ENCODE results near the gene PSEN1. TPM values are rescaled to one million over a fixed set of nuclear protein-coding genes. Genes with fewer than 3 reads are reported as not detected.
"Not testable (repeated sequence)": the region's sequence is repeated elsewhere in the genome, so short reads cannot be mapped to it uniquely, and the experiment has no call there.

PSEN1 gene
- polyA plus RNA-seq, 1 donor from 2014 or later: 35.3 TPM

DNA sequence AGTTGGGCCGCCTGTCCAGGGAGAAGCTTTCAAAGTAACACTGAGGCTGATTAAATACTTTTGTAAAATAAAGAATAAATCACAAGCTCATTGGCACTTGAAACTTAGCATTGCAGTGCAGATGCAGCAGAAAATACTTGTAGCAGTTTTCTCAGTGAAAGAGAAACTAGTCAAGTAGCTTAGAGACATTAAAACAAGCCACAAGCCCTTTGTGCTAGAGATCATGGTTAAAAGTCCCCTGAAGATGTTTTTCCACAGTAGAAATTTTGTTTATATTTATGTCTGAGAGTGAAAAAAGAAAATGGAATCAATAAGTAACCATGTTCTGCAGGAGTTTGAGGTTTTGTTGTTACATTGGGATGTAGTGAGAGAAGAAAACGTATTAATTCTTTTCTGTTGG lies 5.9 kb downstream of the PSEN1 start:
- H3K9me3 Mint-ChIP-seq: no peaks in the 10 kb centered on the region
- peak overlapping the region in 1 of 4 donors; percentile 72 for H3K4me3 Mint-ChIP-seq
- no peaks in the 10 kb centered on the region for H3K27me3 Mint-ChIP-seq
- peaks cover 22 to 35% (median 30%) of the 10 kb centered on the region in 3 donors for H3K4me1 Mint-ChIP-seq
- H3K27ac Mint-ChIP-seq: peak overlapping the region in 2 of 3 donors; percentile 36 to 71
- H3K36me3 Mint-ChIP-seq: peaks cover 1% of the 10 kb centered on the region

DNA sequence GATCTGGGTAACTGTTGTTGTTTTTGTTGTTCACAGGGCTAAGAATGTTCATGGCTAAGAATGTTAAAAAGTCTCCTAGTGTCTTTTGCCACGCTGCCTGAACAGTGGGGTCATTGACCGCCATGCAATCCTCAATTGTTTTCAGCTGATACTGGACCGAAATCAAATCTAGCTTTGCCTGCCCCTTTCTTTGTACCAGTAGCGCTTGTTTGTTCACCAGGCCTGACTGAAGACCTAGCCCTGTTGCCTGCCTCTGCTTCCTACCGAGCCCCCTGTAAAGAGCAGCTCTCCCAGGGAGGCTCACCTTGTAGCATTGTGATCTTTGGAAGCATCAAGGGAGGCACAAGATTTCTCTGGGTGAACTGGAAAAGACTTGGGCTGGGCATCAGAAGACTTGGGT lies 6.7 kb downstream of the PSEN1 start:
- Mint-ChIP-seq H3K4me3 (peak overlapping the region in 1 of 4 donors; percentile 36), H3K36me3 (no peaks in the 10 kb centered on the region), H3K9me3 (no peaks in the 10 kb centered on the region), H3K27me3 (no peaks in the 10 kb centered on the region), H3K4me1 (peaks cover 19 to 31% (median 26%) of the 10 kb centered on the region in 3 donors), H3K27ac (peak overlapping the region in 2 of 3 donors; percentile 36 to 71)

DNA sequence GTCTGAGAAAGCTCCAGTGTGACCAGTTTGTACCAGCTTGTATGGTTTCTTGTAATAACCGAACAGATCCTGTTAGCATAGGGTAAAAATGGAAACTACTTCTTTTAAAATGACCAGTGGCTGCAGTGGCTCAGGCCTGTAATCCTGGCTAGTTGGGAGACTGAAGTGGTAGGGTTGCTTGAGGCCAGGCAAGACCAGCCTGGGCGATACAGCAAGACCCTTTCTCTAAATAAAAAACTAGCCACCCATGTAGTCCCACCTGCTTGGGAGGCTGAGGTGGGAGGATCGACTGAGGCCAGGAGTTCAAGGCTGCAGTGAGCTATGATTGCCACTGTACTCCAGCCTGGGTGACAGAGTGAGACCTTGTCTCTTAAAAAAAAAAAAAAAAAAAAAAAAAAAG lies 7.3 kb downstream of the PSEN1 start:
- Mint-ChIP-seq H3K4me3 (peak overlapping the region in 1 of 4 donors; percentile 36), H3K9me3 (no peaks in the 10 kb centered on the region), H3K4me1 (peaks cover 19 to 31% (median 26%) of the 10 kb centered on the region in 3 donors), H3K27ac (peak overlapping the region in 2 of 3 donors; percentile 36), H3K36me3 (no peaks in the 10 kb centered on the region), H3K27me3 (no peaks in the 10 kb centered on the region)

DNA sequence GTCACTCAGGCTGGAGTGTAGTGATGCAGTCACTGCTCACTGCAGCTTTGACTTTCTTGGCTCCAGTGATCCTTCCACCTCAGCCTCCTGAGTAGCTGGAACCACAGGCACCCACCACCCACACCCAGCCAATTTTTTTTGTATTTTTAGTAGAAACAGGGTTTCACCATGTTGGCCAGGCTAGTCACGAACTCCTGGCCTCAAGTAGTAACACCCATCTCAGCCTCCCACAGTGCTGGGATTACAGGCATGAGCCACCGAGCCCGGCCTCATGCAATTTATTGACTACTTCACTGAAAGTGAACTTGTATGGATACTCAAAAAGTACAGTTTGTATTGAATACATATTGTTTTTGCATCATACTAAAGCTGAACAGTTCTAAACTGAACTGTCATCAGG lies 9.1 kb downstream of the PSEN1 start:
- peak overlapping the region in 1 of 3 donors; percentile 82 for H3K27ac Mint-ChIP-seq
- no peaks in the 10 kb centered on the region for H3K36me3 Mint-ChIP-seq
- no peaks in the 10 kb centered on the region for H3K27me3 Mint-ChIP-seq

DNA sequence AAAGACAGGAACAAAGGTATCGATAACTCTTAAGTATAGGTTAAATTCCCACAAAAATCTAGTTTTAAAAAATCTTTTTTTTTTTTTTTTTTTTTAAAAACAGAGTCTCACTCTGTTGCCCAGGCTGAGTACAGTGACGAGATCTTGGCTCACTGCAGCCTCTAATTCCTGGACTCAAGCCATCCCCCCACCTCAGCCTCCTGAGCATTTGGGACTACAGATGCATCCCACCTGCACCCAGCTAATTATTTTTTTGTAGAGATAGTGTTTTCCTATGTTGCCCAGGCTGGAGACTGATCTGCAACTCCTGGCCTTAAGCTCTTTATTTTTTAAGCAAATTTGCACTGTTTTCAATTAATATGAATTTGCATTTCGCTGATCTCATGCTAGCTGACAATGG lies 9.8 kb downstream of the PSEN1 start:
- H3K27me3 Mint-ChIP-seq: no peaks in the 10 kb centered on the region
- no peaks in the 10 kb centered on the region for H3K36me3 Mint-ChIP-seq
- H3K9me3 Mint-ChIP-seq: no peaks in the 10 kb centered on the region
- peak overlapping the region in 1 of 3 donors; percentile 82 for H3K27ac Mint-ChIP-seq
- peaks cover 17 to 22% (median 17%) of the 10 kb centered on the region in 3 donors for H3K4me1 Mint-ChIP-seq
- no peak overlapping the region for H3K4me3 Mint-ChIP-seq

More for the DNA sequence above, 9.1 kb downstream of the PSEN1 start:
- H3K4me1 Mint-ChIP-seq: peaks cover 19 to 27% (median 24%) of the 10 kb centered on the region in 3 donors
- no peaks in the 10 kb centered on the region for H3K9me3 Mint-ChIP-seq
- no peak overlapping the region for H3K4me3 Mint-ChIP-seq

DNA sequence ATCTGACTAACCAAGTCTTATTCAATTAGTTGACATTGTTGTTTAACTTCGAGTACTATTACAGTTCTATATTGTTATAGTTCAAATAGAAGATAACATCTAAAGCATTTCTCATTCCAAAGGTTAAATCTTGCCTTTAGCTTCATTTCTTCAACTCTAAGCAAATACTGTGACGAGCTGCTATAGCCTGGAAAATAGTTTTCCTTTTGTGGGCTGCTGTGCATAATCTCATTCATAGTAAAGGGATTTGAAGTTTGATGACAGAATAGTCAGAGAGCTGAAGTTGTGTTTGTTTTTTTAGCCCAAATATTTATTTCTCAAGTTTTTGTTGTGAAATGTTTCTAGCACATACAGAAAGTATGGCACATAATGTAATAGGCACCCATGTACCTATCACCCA lies 13.4 kb downstream of the PSEN1 start:
- Mint-ChIP-seq H3K4me1 (peaks cover 4 to 6% (median 5%) of the 10 kb centered on the region in 3 donors), H3K27ac (no peak overlapping the region), H3K4me3 (no peak overlapping the region), H3K36me3 (peaks cover 2% of the 10 kb centered on the region), H3K9me3 (no peaks in the 10 kb centered on the region), H3K27me3 (no peaks in the 10 kb centered on the region)

DNA sequence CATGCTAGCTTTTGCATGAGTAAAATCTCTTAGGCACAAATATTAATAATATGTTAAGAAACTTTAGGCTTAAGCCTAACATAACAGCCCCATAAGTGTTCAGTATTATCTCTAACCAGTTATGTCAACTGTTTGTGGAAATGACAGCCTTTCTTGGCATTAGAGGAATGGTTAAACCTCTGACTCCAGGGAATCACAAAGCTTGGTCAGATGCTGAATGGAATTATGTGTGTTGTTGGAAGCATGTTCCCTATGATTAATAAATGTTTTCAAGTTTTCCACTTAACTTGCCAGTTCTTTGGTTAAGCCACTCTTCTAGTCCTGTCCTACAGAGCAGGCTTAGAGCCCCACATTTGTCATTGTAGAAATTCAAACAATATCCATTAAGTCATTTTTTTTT lies 17.0 kb downstream of the PSEN1 start:
- peaks cover 5% of the 10 kb centered on the region for H3K36me3 Mint-ChIP-seq
- no peaks in the 10 kb centered on the region for H3K4me1 Mint-ChIP-seq
- peak overlapping the region in 1 of 3 donors; percentile 33 for H3K27ac Mint-ChIP-seq
- H3K27me3 Mint-ChIP-seq: no peaks in the 10 kb centered on the region
- H3K9me3 Mint-ChIP-seq: no peaks in the 10 kb centered on the region
- H3K4me3 Mint-ChIP-seq: no peak overlapping the region

DNA sequence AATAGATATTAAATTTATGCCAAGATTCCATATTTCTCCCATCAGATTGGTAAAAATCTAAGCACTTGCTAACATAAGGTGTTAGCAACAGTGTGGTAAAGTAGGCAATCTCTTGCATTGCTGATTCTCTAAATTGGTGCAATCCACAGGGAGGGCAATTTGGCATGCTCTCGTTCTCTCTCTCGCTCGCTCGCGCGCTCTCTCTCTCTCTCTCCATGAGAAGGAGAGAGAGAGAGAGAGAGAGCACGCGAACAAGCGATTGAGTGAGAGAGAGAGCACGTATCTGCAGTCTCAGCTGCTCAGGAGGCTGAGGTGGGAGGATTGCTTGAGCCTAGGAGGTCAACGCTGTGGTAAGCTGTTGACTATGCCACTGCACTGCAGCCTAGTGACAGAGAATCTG lies 25.9 kb downstream of the PSEN1 start:
- peaks cover 15% of the 10 kb centered on the region for H3K36me3 Mint-ChIP-seq
- no peak overlapping the region for H3K4me3 Mint-ChIP-seq
- H3K27me3 Mint-ChIP-seq: no peaks in the 10 kb centered on the region
- peaks cover 0 to 1% (median 1%) of the 10 kb centered on the region in 3 donors for H3K4me1 Mint-ChIP-seq
- no peaks in the 10 kb centered on the region for H3K9me3 Mint-ChIP-seq
- no peak overlapping the region for H3K27ac Mint-ChIP-seq

DNA sequence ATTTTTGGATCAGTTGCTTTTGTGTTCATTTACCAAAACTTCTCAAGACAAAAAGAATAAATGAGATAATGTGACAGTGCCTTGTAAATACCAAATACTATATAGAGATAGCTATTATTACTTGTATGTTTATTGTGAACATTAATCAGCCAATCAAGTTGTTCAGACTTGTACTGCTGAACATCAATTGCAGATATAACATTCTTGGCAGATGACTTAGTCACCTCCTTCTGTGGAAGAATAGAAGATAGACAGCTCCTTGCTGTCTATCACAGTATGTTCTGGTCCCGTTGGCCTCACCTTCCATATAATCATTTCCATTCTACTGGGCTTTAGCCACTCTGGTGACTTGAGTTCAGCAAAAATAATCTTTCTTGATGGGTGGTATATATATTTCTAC lies 30.1 kb downstream of the PSEN1 start:
- no peaks in the 10 kb centered on the region for H3K27me3 Mint-ChIP-seq
- no peak overlapping the region for H3K4me3 Mint-ChIP-seq
- no peaks in the 10 kb centered on the region for H3K9me3 Mint-ChIP-seq
- peaks cover 0 to 1% (median 0%) of the 10 kb centered on the region in 3 donors for H3K4me1 Mint-ChIP-seq
- H3K36me3 Mint-ChIP-seq: peaks cover 3% of the 10 kb centered on the region
- no peak overlapping the region for H3K27ac Mint-ChIP-seq

DNA sequence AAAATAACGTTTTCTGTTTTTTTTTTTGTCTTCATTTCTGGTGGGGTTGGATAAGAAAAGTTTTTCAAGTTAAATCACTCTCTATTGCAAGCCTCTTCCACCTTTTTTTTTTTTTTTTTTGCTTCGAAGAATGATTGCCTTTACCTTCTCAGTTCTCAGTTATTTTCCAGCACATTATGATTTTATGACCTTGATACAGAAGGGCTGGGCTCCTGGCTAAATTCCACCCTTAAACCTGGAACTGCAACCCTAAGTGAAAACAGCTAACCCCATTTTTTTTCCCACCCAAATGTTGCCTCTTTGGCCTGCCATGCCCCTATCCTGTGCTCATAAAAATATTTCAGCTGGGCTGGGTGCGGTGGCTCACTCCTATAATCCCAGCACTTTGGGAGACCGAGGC lies 31.4 kb downstream of the PSEN1 start:
- peaks cover 3% of the 10 kb centered on the region for H3K36me3 Mint-ChIP-seq
- H3K27me3 Mint-ChIP-seq: no peaks in the 10 kb centered on the region
- no peak overlapping the region for H3K27ac Mint-ChIP-seq
- no peaks in the 10 kb centered on the region for H3K9me3 Mint-ChIP-seq
- H3K4me3 Mint-ChIP-seq: no peak overlapping the region
- H3K4me1 Mint-ChIP-seq: peaks cover 0 to 1% (median 0%) of the 10 kb centered on the region in 3 donors

DNA sequence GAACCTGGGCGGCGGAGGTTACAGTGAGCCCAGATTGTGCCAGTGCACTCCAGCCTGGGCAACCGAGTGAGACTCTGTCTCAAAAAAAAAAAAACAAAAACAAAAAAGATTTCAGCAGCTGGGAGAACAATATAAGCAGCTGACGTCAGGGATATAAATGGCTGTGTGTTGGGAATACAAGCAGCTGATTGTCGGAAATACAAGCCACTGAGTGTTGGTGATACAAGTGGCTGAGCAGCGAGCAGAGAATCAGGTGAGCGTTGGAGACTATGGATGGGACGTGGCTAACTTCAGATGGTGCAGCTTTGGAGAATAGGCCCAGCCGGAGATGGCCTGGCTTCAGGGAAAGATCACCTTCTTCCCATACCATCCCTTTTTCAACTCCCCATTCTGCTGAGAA lies 32.0 kb downstream of the PSEN1 start:
- Mint-ChIP-seq H3K36me3 (peaks cover 3% of the 10 kb centered on the region), H3K4me1 (peaks cover 0 to 1% (median 0%) of the 10 kb centered on the region in 3 donors), H3K27ac (no peak overlapping the region), H3K27me3 (no peaks in the 10 kb centered on the region), H3K9me3 (no peaks in the 10 kb centered on the region), H3K4me3 (no peak overlapping the region)

DNA sequence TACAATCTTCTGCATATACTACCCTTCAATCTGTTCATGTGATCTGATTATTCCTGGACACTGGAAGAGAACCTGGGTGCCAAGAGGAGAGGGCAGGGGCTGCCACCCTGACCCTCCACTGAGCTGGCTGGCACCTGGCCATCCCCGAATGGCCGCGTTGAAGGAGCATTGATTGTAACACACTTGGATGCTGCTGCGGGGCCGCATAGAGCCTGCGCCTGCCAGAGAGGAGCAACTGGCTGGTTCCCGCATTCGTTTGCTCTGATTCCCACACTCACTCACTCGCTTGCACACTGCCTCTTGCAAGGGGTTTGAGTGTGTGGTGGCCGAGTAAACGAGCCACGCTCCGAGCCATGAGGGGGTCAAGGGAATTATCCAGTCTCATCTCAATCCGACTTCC lies 32.4 kb downstream of the PSEN1 start:
- peaks cover 0 to 1% (median 0%) of the 10 kb centered on the region in 3 donors for H3K4me1 Mint-ChIP-seq
- H3K4me3 Mint-ChIP-seq: no peak overlapping the region
- H3K9me3 Mint-ChIP-seq: no peaks in the 10 kb centered on the region
- H3K36me3 Mint-ChIP-seq: no peaks in the 10 kb centered on the region
- no peak overlapping the region for H3K27ac Mint-ChIP-seq
- no peaks in the 10 kb centered on the region for H3K27me3 Mint-ChIP-seq

DNA sequence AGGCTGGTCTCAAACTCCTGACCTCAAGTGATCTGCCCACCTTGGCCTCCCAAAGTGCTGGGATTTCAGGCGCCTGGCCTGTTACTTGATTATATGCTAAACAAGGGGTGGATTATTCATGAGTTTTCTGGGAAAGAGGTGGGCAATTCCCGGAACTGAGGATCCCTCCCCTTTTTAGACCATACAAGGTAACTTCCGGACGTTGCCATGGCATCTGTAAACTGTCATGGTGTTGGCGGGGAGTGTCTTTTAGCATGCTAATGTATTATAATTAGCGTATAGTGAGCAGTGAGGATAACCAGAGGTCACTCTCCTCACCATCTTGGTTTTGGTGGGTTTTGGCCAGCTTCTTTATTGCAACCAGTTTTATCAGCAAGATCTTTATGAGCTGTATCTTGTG lies 33.5 kb downstream of the PSEN1 start:
- not testable (repeated sequence) for H3K36me3 Mint-ChIP-seq, H3K9me3 Mint-ChIP-seq, H3K4me3 Mint-ChIP-seq, H3K27ac Mint-ChIP-seq, H3K4me1 Mint-ChIP-seq, H3K27me3 Mint-ChIP-seq

DNA sequence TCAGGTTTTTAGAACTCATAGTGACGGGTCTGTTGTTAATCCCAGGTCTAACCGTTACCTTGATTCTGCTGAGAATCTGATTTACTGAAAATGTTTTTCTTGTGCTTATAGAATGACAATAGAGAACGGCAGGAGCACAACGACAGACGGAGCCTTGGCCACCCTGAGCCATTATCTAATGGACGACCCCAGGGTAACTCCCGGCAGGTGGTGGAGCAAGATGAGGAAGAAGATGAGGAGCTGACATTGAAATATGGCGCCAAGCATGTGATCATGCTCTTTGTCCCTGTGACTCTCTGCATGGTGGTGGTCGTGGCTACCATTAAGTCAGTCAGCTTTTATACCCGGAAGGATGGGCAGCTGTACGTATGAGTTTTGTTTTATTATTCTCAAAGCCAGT lies 34.4 kb downstream of the PSEN1 start:
- Mint-ChIP-seq H3K27me3 (no peaks in the 10 kb centered on the region), H3K36me3 (no peaks in the 10 kb centered on the region), H3K4me3 (no peak overlapping the region), H3K4me1 (peaks cover 0 to 1% (median 0%) of the 10 kb centered on the region in 3 donors), H3K9me3 (no peaks in the 10 kb centered on the region), H3K27ac (no peak overlapping the region)

DNA sequence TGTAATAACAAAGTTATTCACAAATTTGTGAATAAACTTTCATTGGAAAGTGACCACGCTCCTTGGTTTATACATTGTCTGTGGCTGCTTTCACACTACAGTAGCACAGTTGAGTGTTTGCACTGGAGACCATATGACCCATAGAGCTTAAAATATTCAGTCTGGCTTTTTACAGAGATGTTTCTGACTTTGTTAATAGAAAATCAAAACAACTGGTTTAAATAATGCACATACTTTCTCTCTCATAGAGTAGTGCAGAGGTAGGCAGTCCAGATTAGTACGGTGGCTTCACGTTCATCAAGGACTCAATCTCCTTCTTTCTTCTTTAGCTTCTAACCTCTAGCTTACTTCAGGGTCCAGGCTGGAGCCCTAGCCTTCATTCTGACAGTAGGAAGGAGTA lies 36.2 kb downstream of the PSEN1 start:
- Mint-ChIP-seq H3K27ac (peak overlapping the region in 1 of 3 donors; percentile 61), H3K4me3 (no peak overlapping the region), H3K27me3 (no peaks in the 10 kb centered on the region), H3K36me3 (no peaks in the 10 kb centered on the region), H3K4me1 (no peaks in the 10 kb centered on the region), H3K9me3 (no peaks in the 10 kb centered on the region)

DNA sequence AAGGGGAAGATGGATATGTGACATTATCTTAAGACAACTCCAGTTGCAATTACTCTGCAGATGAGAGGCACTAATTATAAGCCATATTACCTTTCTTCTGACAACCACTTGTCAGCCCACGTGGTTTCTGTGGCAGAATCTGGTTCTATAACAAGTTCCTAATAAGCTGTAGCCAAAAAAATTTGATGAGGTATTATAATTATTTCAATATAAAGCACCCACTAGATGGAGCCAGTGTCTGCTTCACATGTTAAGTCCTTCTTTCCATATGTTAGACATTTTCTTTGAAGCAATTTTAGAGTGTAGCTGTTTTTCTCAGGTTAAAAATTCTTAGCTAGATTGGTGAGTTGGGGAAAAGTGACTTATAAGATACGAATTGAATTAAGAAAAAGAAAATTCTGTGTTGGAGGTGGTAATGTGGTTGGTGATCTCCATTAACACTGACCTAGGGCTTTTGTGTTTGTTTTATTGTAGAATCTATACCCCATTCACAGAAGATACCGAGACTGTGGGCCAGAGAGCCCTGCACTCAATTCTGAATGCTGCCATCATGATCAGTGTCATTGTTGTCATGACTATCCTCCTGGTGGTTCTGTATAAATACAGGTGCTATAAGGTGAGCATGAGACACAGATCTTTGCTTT lies 36.9 kb downstream of the PSEN1 start:
- Mint-ChIP-seq H3K36me3 (no peaks in the 10 kb centered on the region), H3K27ac (no peak overlapping the region)

More for the DNA sequence above, 36.9 kb downstream of the PSEN1 start:
- no peak overlapping the region for H3K4me3 Mint-ChIP-seq
- no peaks in the 10 kb centered on the region for H3K9me3 Mint-ChIP-seq
- H3K27me3 Mint-ChIP-seq: no peaks in the 10 kb centered on the region
- H3K4me1 Mint-ChIP-seq: no peaks in the 10 kb centered on the region

Measured in IgD-negative memory B cell (primary cell).